Gastrocnemius medialis (tissue), 4 donors: ENCODE data around the gene LDLRAD3.

Experiments
- CTCF ChIP-seq, 5 experiments: fragments of 450-650 bp in 3 of 5; fragments of 200-600 bp in 2 of 5; sonication (generic) in 2 of 5; IDR thresholded peaks in 4 of 5; conservative IDR thresholded peaks in 1 of 5; 1 replicate in 4 of 5; 2 replicates in 1 of 5; pipeline ENCODE4 v1.5.1; 2016 to 2019; ENCODE audit warnings: antibody characterized with exemption in 5 of 5, mild to moderate bottlenecking in 3 of 5, moderate library complexity in 3 of 5
- POLR2A ChIP-seq, 2 donors: fragments of 450-650 bp; IDR thresholded peaks; one replicate each; pipeline ENCODE4 v1.6.1; 2017; ENCODE audit warnings: antibody characterized with exemption in 2 of 2, mild to moderate bottlenecking in 2 of 2, moderate library complexity in 2 of 2

DNA sequence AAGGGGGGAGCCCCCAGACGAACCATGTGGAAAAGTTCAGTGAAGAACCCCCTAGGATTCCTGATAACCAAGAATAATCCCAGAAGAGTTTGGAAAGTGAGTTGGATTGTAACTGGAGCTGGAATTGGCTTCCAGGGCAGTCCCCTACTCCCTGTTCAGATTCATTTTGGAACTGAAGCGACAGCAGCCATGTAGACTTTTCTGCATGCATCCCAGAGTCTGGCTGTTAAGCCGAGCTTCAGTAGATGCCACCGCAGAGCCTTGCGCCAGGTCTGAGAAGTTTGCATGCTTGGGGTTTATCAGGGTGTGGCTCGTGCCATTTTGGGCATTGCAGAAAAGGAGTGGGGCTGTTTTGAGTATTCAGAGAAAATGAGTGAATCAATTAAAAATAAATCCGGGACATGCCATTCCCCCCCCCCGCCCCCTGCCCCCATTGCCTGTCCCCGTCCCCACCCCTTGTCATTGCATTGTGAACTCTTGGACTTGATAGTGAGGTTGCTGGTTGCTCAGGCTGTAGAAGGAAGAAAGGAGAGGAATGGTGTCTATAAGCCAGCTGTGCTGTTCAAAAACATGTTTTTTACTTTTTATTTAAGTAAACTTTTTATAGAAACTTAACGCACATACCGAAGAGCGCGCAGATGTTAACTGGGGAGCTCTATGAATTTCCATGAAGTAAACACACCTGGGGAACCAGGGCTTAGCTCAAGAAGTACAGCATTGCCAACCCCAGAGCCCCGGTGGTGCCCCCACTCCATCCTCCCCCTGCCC lies 71.2 kb downstream of the LDLRAD3 start:
- TF ChIP-seq CTCF (IDR thresholded peaks at IDR 0.05 in 4 of 5, conservative IDR thresholded peaks at IDR 0.05 in 1 of 5) (no peak), POLR2A (IDR thresholded peaks at IDR 0.05) (no peak)
